ENCODE data around the gene HS3ST4.

GRCh38 chr16:25764466-25764865 lies 72.7 kb downstream of the HS3ST4 start:
- TF ChIP-seq CTCF (IDR thresholded peaks at IDR 0.05): no peak
- no peak for TF ChIP-seq POLR2A (IDR thresholded peaks at IDR 0.05)

Measured in thyroid gland (tissue), 4 donors.